ENCODE measurements around the gene RICTOR. TPM values are rescaled to one million over a fixed set of nuclear protein-coding genes. Genes with fewer than 3 reads are reported as not detected.
"Not testable (repeated sequence)": the region's sequence is repeated elsewhere in the genome, so short reads cannot be mapped to it uniquely, and the experiment has no call there.

The RICTOR gene
- total RNA-seq, 6 experiments from 2014 or later: 16.1 to 24.0 (median 20.1) TPM

GRCh38 chr5:39017504-39017903 lies 56.7 kb downstream of the RICTOR start:
- H3K27me3 Mint-ChIP-seq (ENCODE audit: insufficient read depth): no peaks in the 10 kb centered on the region
- no peak overlapping the region for H3K4me3 Mint-ChIP-seq
- peaks cover 27% of the 10 kb centered on the region for H3K36me3 Mint-ChIP-seq (ENCODE audit: low read depth)
- no peak for DNase-seq
- TF ChIP-seq CTCF (IDR thresholded peaks at IDR 0.05): no peak
- H3K9me3 Mint-ChIP-seq: peaks cover 2% of the 10 kb centered on the region
- peak overlapping the region; percentile 53 for H3K27ac Mint-ChIP-seq
- H3K4me1 Mint-ChIP-seq (ENCODE audit: low read depth): peaks cover 83% of the 10 kb centered on the region

GRCh38 chr5:39016587-39017275 lies 57.5 kb downstream of the RICTOR start:
- H3K4me1 Mint-ChIP-seq (ENCODE audit: low read depth): peaks cover 75% of the 10 kb centered on the region
- no peak for DNase-seq
- peaks cover 30% of the 10 kb centered on the region for H3K36me3 Mint-ChIP-seq (ENCODE audit: low read depth)
- H3K4me3 Mint-ChIP-seq: peak overlapping the region; percentile 56
- H3K9me3 Mint-ChIP-seq: peaks cover 10% of the 10 kb centered on the region
- H3K27me3 Mint-ChIP-seq (ENCODE audit: insufficient read depth): no peaks in the 10 kb centered on the region
- TF ChIP-seq CTCF (IDR thresholded peaks at IDR 0.05): no peak
- H3K27ac Mint-ChIP-seq: peak overlapping the region; percentile 89

GRCh38 chr5:39015743-39016586 lies 58.2 kb downstream of the RICTOR start:
- peak; percentile 78 for DNase-seq
- Mint-ChIP-seq H3K4me3 (peak overlapping the region; percentile 57), H3K27me3 (ENCODE audit: insufficient read depth) (no peaks in the 10 kb centered on the region), H3K9me3 (peaks cover 18% of the 10 kb centered on the region), H3K36me3 (ENCODE audit: low read depth) (peaks cover 38% of the 10 kb centered on the region), H3K27ac (peak overlapping the region; percentile 89), H3K4me1 (ENCODE audit: low read depth) (peaks cover 68% of the 10 kb centered on the region)
- no peak for TF ChIP-seq CTCF (IDR thresholded peaks at IDR 0.05)

GRCh38 chr5:39014561-39014960 lies 59.6 kb downstream of the RICTOR start:
- Mint-ChIP-seq H3K27ac (peak overlapping the region; percentile 89), H3K27me3 (ENCODE audit: insufficient read depth) (no peaks in the 10 kb centered on the region), H3K4me3 (peak overlapping the region; percentile 28; the same call in 1 of the 2 replicates), H3K9me3 (peaks cover 27% of the 10 kb centered on the region), H3K36me3 (ENCODE audit: low read depth) (peaks cover 43% of the 10 kb centered on the region), H3K4me1 (ENCODE audit: low read depth) (peaks cover 59% of the 10 kb centered on the region)
- TF ChIP-seq CTCF (IDR thresholded peaks at IDR 0.05): no peak
- DNase-seq: peak; percentile 71

- peaks cover 37% of the 10 kb centered on the region for H3K36me3 Mint-ChIP-seq (ENCODE audit: low read depth)
- peaks cover 53% of the 10 kb centered on the region for H3K4me1 Mint-ChIP-seq (ENCODE audit: low read depth)
- no peak for DNase-seq
Measured at GRCh38 chr5:39013938-39014337, 60.3 kb downstream of the RICTOR start.

GRCh38 chr5:39010958-39011357 lies 63.2 kb downstream of the RICTOR start:
- not testable (repeated sequence) for DNase-seq; H3K27ac Mint-ChIP-seq; H3K27me3 Mint-ChIP-seq (ENCODE audit: insufficient read depth); H3K4me3 Mint-ChIP-seq
- Mint-ChIP-seq H3K36me3 (ENCODE audit: low read depth) (peaks cover 31% of the 10 kb centered on the region), H3K9me3 (peaks cover 27% of the 10 kb centered on the region), H3K4me1 (ENCODE audit: low read depth) (peaks cover 29% of the 10 kb centered on the region)

More at GRCh38 chr5:39013938-39014337, 60.3 kb downstream of the RICTOR start:
- H3K9me3 Mint-ChIP-seq: peaks cover 27% of the 10 kb centered on the region
- H3K27ac Mint-ChIP-seq: no peak overlapping the region; the same call in 1 of the 2 replicates
- H3K27me3 Mint-ChIP-seq (ENCODE audit: insufficient read depth): no peaks in the 10 kb centered on the region
- TF ChIP-seq CTCF (IDR thresholded peaks at IDR 0.05): no peak
- H3K4me3 Mint-ChIP-seq: no peak overlapping the region
